B cell (primary cell): ENCODE measurements around the gene RASGRF2.

Source experiments
- EZH2 ChIP-seq: IDR thresholded peaks from 2 replicates; pipeline ENCODE4 v1.6.1; 2012; ENCODE audit warnings: borderline replicate concordance, low read depth, mild to moderate bottlenecking, moderate library complexity, low read length; ENCODE audit not compliant: insufficient read depth, poor library complexity, severe bottlenecking
- TF ChIP-seq, protein P1 (sequence below): fragments of 200-600 bp; IDR thresholded peaks from one replicate; pipeline ENCODE4 v1.8.0; 2022; ENCODE audit warnings: antibody characterized with exemption, mild to moderate bottlenecking

DNA sequence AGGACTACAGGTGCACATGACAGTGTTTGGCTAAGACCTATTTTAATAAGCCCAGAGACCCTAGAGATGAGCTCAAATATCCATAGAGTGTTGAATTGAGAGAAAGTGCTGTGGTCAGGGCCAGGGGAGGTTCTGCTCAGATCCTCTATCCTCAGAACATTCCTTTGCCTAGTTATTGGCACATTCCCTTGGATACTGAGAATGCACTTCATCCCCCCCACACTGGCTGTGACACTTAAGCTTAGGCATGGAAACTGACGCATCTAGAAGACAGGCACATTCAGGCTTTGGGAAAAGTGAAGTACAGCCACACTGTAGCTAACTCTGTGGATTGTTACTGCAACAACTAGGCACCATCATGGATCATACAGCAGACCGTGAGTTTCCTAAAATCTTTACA is 27.1 kb upstream of the RASGRF2 start:
- TF ChIP-seq, protein P1, sequence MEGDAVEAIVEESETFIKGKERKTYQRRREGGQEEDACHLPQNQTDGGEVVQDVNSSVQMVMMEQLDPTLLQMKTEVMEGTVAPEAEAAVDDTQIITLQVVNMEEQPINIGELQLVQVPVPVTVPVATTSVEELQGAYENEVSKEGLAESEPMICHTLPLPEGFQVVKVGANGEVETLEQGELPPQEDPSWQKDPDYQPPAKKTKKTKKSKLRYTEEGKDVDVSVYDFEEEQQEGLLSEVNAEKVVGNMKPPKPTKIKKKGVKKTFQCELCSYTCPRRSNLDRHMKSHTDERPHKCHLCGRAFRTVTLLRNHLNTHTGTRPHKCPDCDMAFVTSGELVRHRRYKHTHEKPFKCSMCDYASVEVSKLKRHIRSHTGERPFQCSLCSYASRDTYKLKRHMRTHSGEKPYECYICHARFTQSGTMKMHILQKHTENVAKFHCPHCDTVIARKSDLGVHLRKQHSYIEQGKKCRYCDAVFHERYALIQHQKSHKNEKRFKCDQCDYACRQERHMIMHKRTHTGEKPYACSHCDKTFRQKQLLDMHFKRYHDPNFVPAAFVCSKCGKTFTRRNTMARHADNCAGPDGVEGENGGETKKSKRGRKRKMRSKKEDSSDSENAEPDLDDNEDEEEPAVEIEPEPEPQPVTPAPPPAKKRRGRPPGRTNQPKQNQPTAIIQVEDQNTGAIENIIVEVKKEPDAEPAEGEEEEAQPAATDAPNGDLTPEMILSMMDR, result no peak
- no peak for TF ChIP-seq EZH2
